Astrocyte of the spinal cord (primary cell): ENCODE measurements around the gene CAMK2B.

ENCODE experiments used
- DNase-seq: peaks from one replicate; pipeline ENCODE4 v3.0.0; 2011; ENCODE audit warnings: low read depth, low spot score
- H3K4me3 ChIP-seq: 2 replicates; pipeline ENCODE4 v1.5.1; 2011; ENCODE audit warnings: low read depth, mild to moderate bottlenecking, low read length, moderate library complexity
- CTCF ChIP-seq: IDR thresholded peaks from 2 replicates; pipeline ENCODE4 v1.5.1; 2012; ENCODE audit warnings: low read depth, mild to moderate bottlenecking, low read length, inconsistent platforms
- in situ Hi-C: cut with HindIII; loops from 2 replicates; pipeline ENCODE4 v1.10.0; 2017; ENCODE audit warnings: low sequenced_read_pairs

CAMK2B gene

GRCh38 chr7:44313016-44313415 lies 12.4 kb downstream of the CAMK2B start:
- TF ChIP-seq CTCF: no peak
- in situ Hi-C loops: no loop called here

GRCh38 chr7:44311561-44312495 lies 13.6 kb downstream of the CAMK2B start:
- no peak for DNase-seq
- in situ Hi-C loops: no loop called here
- TF ChIP-seq CTCF: no peak
- no peak overlapping the region for H3K4me3 ChIP-seq

More at GRCh38 chr7:44313016-44313415, 12.4 kb downstream of the CAMK2B start:
- DNase-seq: no peak
- H3K4me3 ChIP-seq: no peak overlapping the region

GRCh38 chr7:44310221-44310848 lies 15.1 kb downstream of the CAMK2B start:
- in situ Hi-C loops: no loop called here
- DNase-seq: no peak
- peak overlapping the region; percentile 26 for H3K4me3 ChIP-seq
- no peak for TF ChIP-seq CTCF

- DNase-seq: peak; percentile 46
- H3K4me3 ChIP-seq: peak overlapping the region; percentile 26
- in situ Hi-C loops: no loop called here
- TF ChIP-seq CTCF: no peak
Observed at GRCh38 chr7:44309271-44310091, 15.9 kb downstream of the CAMK2B start.

GRCh38 chr7:44308596-44309270 lies 16.7 kb downstream of the CAMK2B start:
- no peak overlapping the region for H3K4me3 ChIP-seq
- in situ Hi-C loops: no loop called here
- no peak for DNase-seq
- TF ChIP-seq CTCF: no peak
